A549 (cell line): ENCODE results near the gene FOXD3. TPM values are rescaled to one million over a fixed set of nuclear protein-coding genes. Genes with fewer than 3 reads are reported as not detected.

Experiments used
- ATAC-seq, 2 experiments: fragments of 200-7000 bp in 1 of 2; fragments of >200 bp in 1 of 2; cut with Nextera tagmentation in 1 of 2; cut with Tn5 transposase in 1 of 2; 3 replicates each; pipeline versions ENCODE4 v1.8.0 to v1.9.1; 2018 to 2020; ENCODE audit warnings: mild to moderate bottlenecking in 1 of 2, moderate library complexity in 1 of 2
- CTCF ChIA-PET: fragments of 300-600 bp; sonication (Branson Sonifier 250); formaldehyde crosslinking; extraction: SDS; loops from one replicate; lab custom pipeline; 2021; ENCODE audit warnings: antibody characterized with exemption, inconsistent platforms; lab: Yijun Ruan, JAX
- POLR2A ChIA-PET: fragments of 350-600 bp; formaldehyde crosslinking; extraction: SDS; loops from one replicate; lab custom pipeline; 2021; ENCODE audit warnings: antibody characterized with exemption, inconsistent platforms; lab: Yijun Ruan, JAX
- DNase-seq, 2 experiments: peaks; one replicate each; pipeline versions ENCODE4 v3.0.0 to v3.0.0-alpha.2; 2011 to 2016; ENCODE audit warnings: low read depth in 1 of 2, low spot score in 1 of 2
- FAIRE-seq: peaks from 2 replicates; lab custom pipeline; 2011; peaks lifted over from hg19 to GRCh38; lab: Jason Lieb, UNC
- H3K27ac ChIP-seq, 2 experiments: fragments of >200 bp; sonication (Bioruptor Twin); formaldehyde crosslinking; 3 replicates each; pipeline ENCODE4 v1.5.1; 2016 to 2017
- H3K4me1 ChIP-seq: fragments of >200 bp; sonication (Bioruptor Twin); formaldehyde crosslinking; 3 replicates; pipeline ENCODE4 v1.6.1; 2016
- H3K4me2 ChIP-seq: fragments of >200 bp; sonication (Bioruptor Twin); formaldehyde crosslinking; 3 replicates; pipeline ENCODE4 v1.6.1; 2016
- H3K4me3 ChIP-seq: fragments of >200 bp; sonication (Bioruptor Twin); formaldehyde crosslinking; 3 replicates; pipeline ENCODE4 v1.5.1; 2016
- H3K9me3 ChIP-seq: fragments of >200 bp; sonication (Bioruptor Twin); formaldehyde crosslinking; 3 replicates; pipeline ENCODE4 v1.6.1; 2016
- CBX8 ChIP-seq: fragments of 200-600 bp; sonication (generic); IDR thresholded peaks from 2 replicates; pipeline ENCODE4 v1.6.1; 2016
- ELK1 ChIP-seq: fragments of 150-350 bp; IDR thresholded peaks from 2 replicates; pipeline ENCODE4 v1.6.1; 2014; ENCODE audit warnings: low read depth, mild to moderate bottlenecking, low read length
- ESRRA ChIP-seq: fragments of 150-350 bp; IDR thresholded peaks from 2 replicates; pipeline ENCODE4 v1.6.1; 2014; ENCODE audit warnings: mild to moderate bottlenecking, low read length, borderline replicate concordance
- FOSL2 ChIP-seq, 2 experiments: fragments of 450-650 bp in 1 of 2; fragments of >200 bp in 1 of 2; sonication (Bioruptor Twin) in 1 of 2; formaldehyde crosslinking; IDR thresholded peaks; 2 replicates each; pipeline versions ENCODE4 v1.5.0 to v1.6.1; 2016 to 2020; ENCODE audit warnings: mild to moderate bottlenecking in 1 of 2, moderate library complexity in 1 of 2
- FOXS1 ChIP-seq: fragments of 250-450 bp; sonication (Bioruptor Pico); IDR thresholded peaks from 2 replicates; pipeline ENCODE4 v1.5.0; 2020; ENCODE audit warnings: mild to moderate bottlenecking, moderate library complexity
- HDAC2 ChIP-seq: fragments of 200-600 bp; sonication (generic); IDR thresholded peaks from 2 replicates; pipeline ENCODE4 v1.6.1; 2016
- HEYL ChIP-seq: fragments of 250-450 bp; sonication (Bioruptor Pico); IDR thresholded peaks from 2 replicates; pipeline ENCODE4 v1.8.0; 2021; ENCODE audit warnings: mild to moderate bottlenecking, moderate library complexity
- HMGXB4 ChIP-seq: fragments of 250-450 bp; sonication (Bioruptor Pico); IDR thresholded peaks from 2 replicates; pipeline ENCODE4 v1.5.0; 2021; ENCODE audit warnings: mild to moderate bottlenecking, moderate library complexity, borderline replicate concordance
- KDM1A ChIP-seq: fragments of 200-600 bp; sonication (generic); IDR thresholded peaks from 2 replicates; pipeline ENCODE4 v1.6.1; 2016; ENCODE audit warnings: low read depth, mild to moderate bottlenecking
- KDM5A ChIP-seq: fragments of 200-600 bp; sonication (generic); IDR thresholded peaks from 2 replicates; pipeline ENCODE4 v1.6.1; 2016; ENCODE audit warnings: antibody characterized with exemption, mild to moderate bottlenecking
- MAFK ChIP-seq: fragments of 450-650 bp; IDR thresholded peaks from 2 replicates; pipeline ENCODE4 v1.6.1; 2014; ENCODE audit not compliant: partially characterized antibody
- MAZ ChIP-seq: fragments of 150-350 bp; IDR thresholded peaks from 2 replicates; pipeline ENCODE4 v1.6.1; 2014; ENCODE audit warnings: antibody characterized with exemption, low read depth, low read length, borderline replicate concordance
- MYC ChIP-seq: IDR thresholded peaks from 2 replicates; pipeline ENCODE4 v1.6.1; 2012; ENCODE audit warnings: mild to moderate bottlenecking, inconsistent platforms, low read length, improper control_type of control experiment, borderline replicate concordance
- NFE2L2 ChIP-seq: fragments of 150-350 bp; conservative IDR thresholded peaks from 2 replicates; pipeline ENCODE4 v1.6.1; 2014; ENCODE audit warnings: low read length
- NR3C1 ChIP-seq: fragments of >200 bp; sonication (Bioruptor Twin); formaldehyde crosslinking; IDR thresholded peaks from 3 replicates; pipeline ENCODE4 v1.6.1; 2017
- RAD21 ChIP-seq, 2 experiments: fragments of >200 bp in 1 of 2; sonication (Bioruptor Twin) in 1 of 2; formaldehyde crosslinking in 1 of 2; IDR thresholded peaks in 1 of 2; conservative IDR thresholded peaks in 1 of 2; 2 replicates in 1 of 2; 3 replicates in 1 of 2; pipeline ENCODE4 v1.6.1; 2012 to 2018; ENCODE audit warnings: inconsistent platforms in 1 of 2
- SREBF2 ChIP-seq: fragments of 450-650 bp; IDR thresholded peaks from 2 replicates; pipeline ENCODE4 v1.6.1; 2014; ENCODE audit warnings: mild to moderate bottlenecking, moderate library complexity
- ZFP36 ChIP-seq: fragments of 450-650 bp; IDR thresholded peaks from 2 replicates; pipeline ENCODE4 v1.6.1; 2014; ENCODE audit warnings: borderline replicate concordance; ENCODE audit not compliant: partially characterized antibody
- ZSCAN20 ChIP-seq: fragments of 250-450 bp; sonication (Bioruptor Pico); IDR thresholded peaks from 2 replicates; pipeline ENCODE4 v1.8.0; 2022; ENCODE audit warnings: mild to moderate bottlenecking, moderate library complexity
- WGBS: methylation state at CpG from one replicate; pipeline ENCODE4 v1.1.6; 2017; ENCODE audit errors: missing lambda C conversion rate; 5-methylcytosine and 5-hydroxymethylcytosine counted together
- polyA plus RNA-seq, 4 experiments: library from polyadenylated mRNA; depleted of rRNA in 3 of 4; stranded (reverse); fragments of >200 nt; fragmentation: RNase III in 1 of 4; extraction: RNeasy Plus Mini Kit Qiagen cat#74134 plus additional on column Dnase treatment in 1 of 4; gene quantifications; 2 replicates in 3 of 4; 3 replicates in 1 of 4; pipeline ENCODE4 v1.2.3, GENCODE V29; 2011 to 2017

FOXD3 gene
- polyA plus RNA-seq, 2 of the 4 experiments (the other 2 are of a cell fraction), result 0.09 to 0.34 TPM

GRCh38 chr1:63362073-63362472 is 39.7 kb downstream of the FOXD3 start:
- no peak overlapping the region for H3K4me2 ChIP-seq
- WGBS, result 34% methylated on average over 1 of the region's 1 CpG
- ChIA-PET POLR2A (no interaction called here), CTCF (no interaction called here)
- no peak for FAIRE-seq
- no peak for DNase-seq
- peaks cover 3% of the 10 kb centered on the region; the same call in 1 of the 3 replicates for H3K4me1 ChIP-seq
- no peak for ATAC-seq
- TF ChIP-seq MYC (no peak), ELK1 (no peak), RAD21 (conservative IDR thresholded peaks at IDR 0.05 in 1 of 2, IDR thresholded peaks at IDR 0.05 in 1 of 2) (no peak), KDM5A (no peak), FOSL2 (IDR thresholded peaks at IDR 0.05) (no peak), FOSL2 (CRISPR knock-in tag; IDR thresholded peaks at IDR 0.05) (no peak)
- H3K27ac ChIP-seq, result no peak overlapping the region
- no peak overlapping the region for H3K4me3 ChIP-seq
- H3K9me3 ChIP-seq, result no peaks in the 10 kb centered on the region

GRCh38 chr1:63362578-63362977 is 40.2 kb downstream of the FOXD3 start:
- no peak for DNase-seq
- ATAC-seq, result no peak
- H3K4me2 ChIP-seq, result no peak overlapping the region
- ChIA-PET POLR2A (interaction anchor here (0.7 kb wide), 1 partner anchor 79 kb away, joined by 3 read pairs; no protein-coding TSS in a partner anchor), CTCF (no interaction called here)
- H3K4me3 ChIP-seq, result no peak overlapping the region
- no peaks in the 10 kb centered on the region for H3K9me3 ChIP-seq
- TF ChIP-seq SREBF2 (no peak), CBX8 (no peak), RAD21 (conservative IDR thresholded peaks at IDR 0.05 in 1 of 2, IDR thresholded peaks at IDR 0.05 in 1 of 2) (no peak)
- 85% methylated on average over 1 of the region's 1 CpG for WGBS
- no peak for FAIRE-seq
- no peak overlapping the region for H3K27ac ChIP-seq
- H3K4me1 ChIP-seq, result peaks cover 3% of the 10 kb centered on the region; the same call in 1 of the 3 replicates

GRCh38 chr1:63363014-63363413 is 40.6 kb downstream of the FOXD3 start:
- ChIA-PET POLR2A (interaction anchor here (0.7 kb wide), 1 partner anchor 78 kb away, joined by 3 read pairs; no protein-coding TSS in a partner anchor), CTCF (no interaction called here)
- DNase-seq (no peak), FAIRE-seq (no peak), ATAC-seq (no peak)
- TF ChIP-seq MAZ, result no peak
- TF ChIP-seq NR3C1, result no peak
- TF ChIP-seq MYC, result no peak
- TF ChIP-seq KDM1A, result no peak
- no peak for TF ChIP-seq HEYL (CRISPR knock-in tag)
- no peak for TF ChIP-seq HMGXB4 (CRISPR knock-in tag)
- no peak for TF ChIP-seq ZSCAN20 (CRISPR knock-in tag)
- no peak for TF ChIP-seq ZFP36
- Histone ChIP-seq H3K4me1 (peaks cover 3% of the 10 kb centered on the region; the same call in 1 of the 3 replicates), H3K4me2 (no peak overlapping the region), H3K27ac (no peak overlapping the region), H3K4me3 (no peak overlapping the region), H3K9me3 (no peaks in the 10 kb centered on the region)
- WGBS, result 96% methylated on average over 5 of the region's 5 CpGs

GRCh38 chr1:63366908-63367214 is 44.5 kb downstream of the FOXD3 start:
- TF ChIP-seq ESRRA (no peak), MAFK (no peak), HDAC2 (no peak), NFE2L2 (no peak), FOXS1 (no peak)
- peak overlapping the region; percentile 90 to 97 for H3K27ac ChIP-seq
- FAIRE-seq, result no peak
- WGBS, result 99% methylated on average over 7 of the region's 7 CpGs
- H3K4me2 ChIP-seq, result peak overlapping the region; percentile 81
- peak overlapping the region; percentile 87 for H3K4me3 ChIP-seq
- CTCF ChIA-PET, result no interaction called here
- DNase-seq, result no peak
- POLR2A ChIA-PET, result no interaction called here
- ATAC-seq, result no peak
- peaks cover 3% of the 10 kb centered on the region; the same call in 1 of the 3 replicates for H3K4me1 ChIP-seq
- H3K9me3 ChIP-seq, result no peaks in the 10 kb centered on the region
